Natural killer cell treated with Interleukin-12 subunit alpha and Interleukin-12 subunit beta and Interleukin-15 and Interleukin-18, amount 100 ng/mL, for 72 hours (primary cell): ENCODE data around the gene TMEM47. TPM values are rescaled to one million over a fixed set of nuclear protein-coding genes. Genes with fewer than 3 reads are reported as not detected.

Source experiments
- ATAC-seq, 2 donors: fragments of 150-1000 bp; cut with Tn5 transposase in 1 of 2; sonication (Bioruptor Pico), chemical (Tn5 transposase) in 1 of 2; 2 replicates each; pipeline ENCODE4 v1.10.0; 2021
- DNase-seq: peaks from one replicate; pipeline ENCODE4 v3.0.0; 2022; ENCODE audit warnings: low spot score
- H3K27ac Mint-ChIP-seq, 2 donors: 1 replicate in 1 of 2; 2 replicates in 1 of 2; pipeline ENCODE4 v1.8.0; 2022; ENCODE audit warnings: mixed read lengths in 2 of 2, mild to moderate bottlenecking in 1 of 2, moderate library complexity in 1 of 2
- H3K27me3 Mint-ChIP-seq, 2 donors: 1 replicate in 1 of 2; 2 replicates in 1 of 2; pipeline ENCODE4 v1.8.0; 2022; ENCODE audit warnings: mixed read lengths in 2 of 2
- H3K36me3 Mint-ChIP-seq: one replicate; pipeline ENCODE4 v1.8.0; 2022; ENCODE audit warnings: mixed read lengths
- H3K4me1 Mint-ChIP-seq, 2 donors: 1 replicate in 1 of 2; 2 replicates in 1 of 2; pipeline ENCODE4 v1.8.0; 2022; ENCODE audit warnings: low read depth in 2 of 2, mixed read lengths in 2 of 2, mild to moderate bottlenecking in 1 of 2
- H3K4me3 Mint-ChIP-seq: one replicate; pipeline ENCODE4 v1.8.0; 2022; ENCODE audit warnings: mixed read lengths
- H3K9me3 Mint-ChIP-seq: 2 replicates; pipeline ENCODE4 v1.8.0; 2022; ENCODE audit warnings: mixed read lengths
- total RNA-seq, 2 donors: library from RNA; stranded (reverse); gene quantifications; one replicate each; pipeline ENCODE4 v1.2.3, GENCODE V29; 2022

Gene TMEM47
- not detected for total RNA-seq

DNA sequence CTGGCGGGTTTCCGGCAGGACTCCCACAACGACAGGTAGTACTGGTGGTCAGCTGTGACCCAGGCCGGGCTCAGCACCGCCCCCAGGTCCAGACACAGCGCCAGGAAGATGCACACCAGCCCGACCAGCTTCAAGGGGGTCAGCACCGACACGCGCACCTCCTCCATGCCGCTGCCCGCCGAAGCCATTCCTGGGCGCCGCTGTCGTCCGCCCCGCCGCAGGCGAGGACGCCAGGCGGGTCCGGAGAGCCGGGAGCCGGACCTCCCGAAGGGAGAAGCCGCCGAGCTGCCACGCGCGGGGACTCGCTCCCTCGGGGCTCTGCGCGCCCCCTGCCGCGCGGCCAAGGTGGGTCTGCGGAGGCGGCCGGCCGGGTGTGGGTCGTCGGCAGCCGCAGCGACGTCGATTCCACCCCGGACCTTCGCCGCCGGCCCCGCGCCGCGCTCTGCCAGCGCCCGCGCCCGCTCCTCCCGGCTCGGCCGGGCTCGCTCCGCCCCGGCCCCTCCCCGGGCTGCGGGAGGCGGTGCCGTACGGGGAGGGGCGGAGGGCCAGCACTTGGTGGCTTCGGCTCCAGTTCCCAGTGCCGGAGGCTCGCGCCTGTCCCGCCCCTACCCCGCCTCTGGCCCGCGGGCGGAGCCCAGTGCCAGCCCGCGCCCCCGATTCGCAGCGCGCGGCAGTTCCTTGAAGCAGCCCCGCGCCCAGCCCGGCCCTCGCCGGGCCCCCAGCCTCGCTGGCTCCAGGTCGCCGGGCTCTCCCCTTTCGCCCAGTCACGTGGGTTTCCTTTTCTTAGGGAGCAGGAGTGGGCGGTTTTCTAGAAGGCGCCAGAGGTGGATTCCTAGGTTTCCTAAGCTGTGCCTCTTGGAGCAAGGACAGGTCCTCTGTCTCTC lies at the start of gene TMEM47:
TSS of gene TMEM47 (minus strand) at position 444 of the 884 bp plus-strand sequence. CDS start at position 188, 256 bp downstream.
- peak in 1 of 2 donors; percentile 43 for ATAC-seq
- Mint-ChIP-seq H3K27me3 (peaks cover 13 to 28% of the 10 kb centered on the region in 2 donors), H3K4me3 (no peak within 1 kb of the TSS)

DNA sequence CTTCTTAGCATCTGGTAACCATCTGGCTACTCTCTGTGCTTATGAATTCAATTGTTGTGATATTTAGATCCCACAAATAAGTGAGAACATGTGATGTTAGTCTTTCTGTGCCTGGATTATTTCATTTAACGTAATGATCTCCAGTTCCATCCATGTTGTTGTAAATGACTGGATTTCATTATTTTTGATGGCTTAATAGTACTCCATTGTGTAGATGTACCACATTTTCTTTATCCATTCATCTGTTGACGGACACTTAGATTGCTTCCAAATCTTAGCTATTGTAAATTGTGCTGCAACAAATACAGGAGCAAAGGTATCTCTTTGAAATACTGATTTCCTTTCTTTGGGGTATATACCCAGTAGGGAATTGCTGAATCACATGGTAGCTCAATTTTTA lies 30.0 kb upstream of the TMEM47 start:
- no peaks in the 10 kb centered on the region for H3K4me1 Mint-ChIP-seq
- H3K36me3 Mint-ChIP-seq = no peaks in the 10 kb centered on the region

More for the DNA sequence above, at the start of gene TMEM47:
- Mint-ChIP-seq H3K36me3 (peaks cover 17% of the 10 kb centered on the region), H3K9me3 (peaks cover 14% of the 10 kb centered on the region), H3K4me1 (peaks cover 0 to 5% of the 10 kb centered on the region in 2 donors), H3K27ac (no peak within 1 kb of the TSS)
- DNase-seq = no peak

DNA sequence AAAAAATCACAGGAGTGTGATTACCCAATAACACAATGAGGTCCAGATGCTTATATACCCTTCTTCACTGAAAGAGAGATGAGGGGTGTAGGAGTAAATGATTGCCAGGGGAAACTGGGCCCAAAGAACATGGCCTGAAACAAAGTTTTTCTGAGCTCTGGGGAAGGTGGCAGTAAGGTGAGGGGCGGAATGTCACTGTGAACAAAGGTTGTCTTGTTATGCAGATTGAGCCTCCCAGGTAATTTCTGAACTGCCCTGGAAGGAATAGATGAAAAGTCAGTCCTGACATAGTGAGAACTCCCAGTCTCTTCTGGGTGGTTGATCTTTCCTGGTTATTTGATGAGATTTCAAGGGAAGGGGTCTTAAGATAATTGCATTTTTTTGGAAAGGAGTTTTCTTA lies 2.5 kb upstream of the TMEM47 start:
- no peak overlapping the region for H3K27ac Mint-ChIP-seq
- peaks cover 13 to 26% of the 10 kb centered on the region in 2 donors for H3K27me3 Mint-ChIP-seq

More for the DNA sequence above, 30.0 kb upstream of the TMEM47 start:
- DNase-seq (no peak), ATAC-seq (no peak)
- Mint-ChIP-seq H3K9me3 (peaks cover 21% of the 10 kb centered on the region), H3K27ac (no peak overlapping the region), H3K27me3 (no peaks in the 10 kb centered on the region), H3K4me3 (no peak overlapping the region)

DNA sequence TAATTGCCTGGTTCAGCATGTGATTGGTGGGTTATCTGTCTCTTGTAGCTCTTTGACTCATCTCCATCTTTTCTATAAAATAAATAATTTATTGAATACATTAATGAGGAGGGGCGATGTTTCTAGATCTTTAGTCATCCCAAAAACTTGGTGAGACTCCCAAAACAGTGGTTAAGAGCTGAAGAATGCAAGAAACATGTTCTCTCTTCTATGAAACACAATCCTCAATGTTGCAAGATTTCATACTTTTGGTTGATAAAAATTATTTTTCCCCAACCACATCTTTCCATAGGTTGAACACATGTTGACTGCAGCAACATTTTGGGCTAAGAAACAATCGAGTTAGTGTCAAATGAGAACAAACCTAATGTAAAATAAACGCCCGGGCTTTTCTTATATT lies 1.2 kb upstream of the TMEM47 start:
- Mint-ChIP-seq H3K36me3 (peaks cover 17% of the 10 kb centered on the region), H3K27me3 (peaks cover 13 to 28% of the 10 kb centered on the region in 2 donors)

More for the DNA sequence above, 2.5 kb upstream of the TMEM47 start:
- peaks cover 0 to 5% of the 10 kb centered on the region in 2 donors for H3K4me1 Mint-ChIP-seq
- peaks cover 17% of the 10 kb centered on the region for H3K36me3 Mint-ChIP-seq
- no peak overlapping the region for H3K4me3 Mint-ChIP-seq
- ATAC-seq (no peak), DNase-seq (no peak)
- peaks cover 14% of the 10 kb centered on the region for H3K9me3 Mint-ChIP-seq

GRCh38 chrX:34657726-34658070 lies 613 bp upstream of the TMEM47 start:
- Mint-ChIP-seq H3K27me3 (peaks cover 13 to 28% of the 10 kb centered on the region in 2 donors), H3K4me1 (peaks cover 0 to 5% of the 10 kb centered on the region in 2 donors), H3K9me3 (peaks cover 14% of the 10 kb centered on the region), H3K27ac (no peak overlapping the region), H3K36me3 (peaks cover 17% of the 10 kb centered on the region), H3K4me3 (no peak overlapping the region)
- DNase-seq (no peak), ATAC-seq (no peak)

More for the DNA sequence above, 1.2 kb upstream of the TMEM47 start:
- no peak overlapping the region for H3K4me3 Mint-ChIP-seq
- no peak for DNase-seq
- H3K9me3 Mint-ChIP-seq = peaks cover 14% of the 10 kb centered on the region
- H3K27ac Mint-ChIP-seq = no peak overlapping the region
- ATAC-seq = no peak
- peaks cover 0 to 5% of the 10 kb centered on the region in 2 donors for H3K4me1 Mint-ChIP-seq

GRCh38 chrX:34656467-34656841 lies 631 bp downstream of the TMEM47 start:
- Mint-ChIP-seq H3K4me1 (peaks cover 0 to 5% of the 10 kb centered on the region in 2 donors), H3K4me3 (no peak overlapping the region)

GRCh38 chrX:34655501-34656455 lies 1.3 kb downstream of the TMEM47 start:
- no peak for ATAC-seq
- H3K4me3 Mint-ChIP-seq = no peak overlapping the region
- H3K36me3 Mint-ChIP-seq = peaks cover 11% of the 10 kb centered on the region
- H3K9me3 Mint-ChIP-seq = peaks cover 12% of the 10 kb centered on the region
- peaks cover 13 to 28% of the 10 kb centered on the region in 2 donors for H3K27me3 Mint-ChIP-seq
- H3K4me1 Mint-ChIP-seq = peaks cover 0 to 5% of the 10 kb centered on the region in 2 donors
- no peak for DNase-seq
- H3K27ac Mint-ChIP-seq = no peak overlapping the region

More at GRCh38 chrX:34656467-34656841, 631 bp downstream of the TMEM47 start:
- Mint-ChIP-seq H3K27ac (no peak overlapping the region), H3K27me3 (peaks cover 13 to 28% of the 10 kb centered on the region in 2 donors), H3K36me3 (peaks cover 12% of the 10 kb centered on the region), H3K9me3 (peaks cover 12% of the 10 kb centered on the region)
- DNase-seq (no peak), ATAC-seq (peak in 1 of 2 donors; percentile 40)

DNA sequence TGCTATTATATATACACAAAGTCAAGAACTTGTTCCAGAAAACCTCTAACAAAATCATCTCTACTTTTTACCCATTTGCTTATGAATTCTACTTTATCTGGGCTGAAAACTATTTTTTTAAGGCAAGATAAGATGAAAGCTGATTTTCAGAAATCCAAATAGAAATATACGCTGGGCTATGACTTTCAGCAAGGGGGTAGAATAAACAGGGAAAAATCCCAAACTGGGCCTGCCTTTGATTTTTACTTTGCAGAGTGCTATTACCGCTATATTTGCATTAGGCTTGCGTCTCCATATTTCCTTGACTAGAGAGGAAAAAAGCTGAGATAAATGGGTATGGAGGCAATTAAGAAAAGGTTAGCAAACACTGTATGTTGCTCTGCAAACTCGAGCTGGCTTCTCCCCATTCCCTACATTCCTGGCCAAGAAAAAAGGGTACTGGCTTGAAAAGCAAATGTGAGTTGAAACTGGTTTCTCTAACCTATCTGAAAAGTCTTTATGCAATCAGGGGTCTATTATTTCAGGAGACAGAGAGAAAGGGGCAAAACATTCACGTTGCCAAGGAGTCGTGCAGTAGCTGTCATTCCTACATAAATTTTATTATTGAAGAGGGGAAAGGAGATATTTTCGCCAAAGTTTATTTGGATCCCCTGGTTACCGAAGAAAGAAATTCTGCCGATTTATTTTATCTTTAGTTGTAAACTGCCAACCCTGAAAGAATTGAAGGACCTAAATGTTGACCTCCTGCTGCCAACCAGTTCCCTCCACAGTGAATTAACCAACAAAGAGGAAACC lies 2.2 kb downstream of the TMEM47 start:
- Mint-ChIP-seq H3K27ac (no peak overlapping the region), H3K27me3 (peaks cover 13 to 27% of the 10 kb centered on the region in 2 donors), H3K9me3 (peaks cover 10% of the 10 kb centered on the region), H3K36me3 (peaks cover 11% of the 10 kb centered on the region), H3K4me3 (no peak overlapping the region), H3K4me1 (peaks cover 0 to 5% of the 10 kb centered on the region in 2 donors)
- DNase-seq (no peak), ATAC-seq (no peak)

- Mint-ChIP-seq H3K27me3 (peaks cover 13 to 21% of the 10 kb centered on the region in 2 donors), H3K27ac (no peak overlapping the region), H3K9me3 (peaks cover 8% of the 10 kb centered on the region), H3K36me3 (peaks cover 11% of the 10 kb centered on the region), H3K4me1 (peaks cover 0 to 5% of the 10 kb centered on the region in 2 donors), H3K4me3 (no peak overlapping the region)
- DNase-seq = no peak
- no peak for ATAC-seq
Observed at GRCh38 chrX:34653811-34654210, 3.3 kb downstream of the TMEM47 start.

DNA sequence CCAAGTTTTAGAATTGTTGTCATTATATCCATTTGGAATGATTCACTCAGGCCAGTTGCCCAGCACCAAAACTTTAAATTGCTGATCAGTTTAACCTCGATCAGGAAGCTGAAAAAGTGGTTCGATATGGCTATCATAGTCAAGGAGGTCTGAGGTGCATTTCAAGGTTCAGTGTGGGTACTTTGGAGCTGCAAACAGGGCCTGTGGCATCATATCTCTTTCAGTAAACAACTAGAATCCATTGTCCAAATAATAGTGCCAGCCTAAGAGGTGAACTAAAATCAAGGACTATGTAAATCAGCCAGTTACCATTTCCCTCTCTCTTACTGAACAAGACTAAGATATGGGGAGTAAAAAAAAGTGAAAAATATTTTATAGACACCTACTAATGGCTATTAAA lies 14.2 kb downstream of the TMEM47 start:
- ATAC-seq (no peak), DNase-seq (no peak)
- no peaks in the 10 kb centered on the region for H3K9me3 Mint-ChIP-seq
- no peak overlapping the region for H3K4me3 Mint-ChIP-seq
- no peak overlapping the region for H3K27ac Mint-ChIP-seq
- peaks cover 0 to 2% of the 10 kb centered on the region in 2 donors for H3K27me3 Mint-ChIP-seq
- H3K36me3 Mint-ChIP-seq = no peaks in the 10 kb centered on the region
- H3K4me1 Mint-ChIP-seq = no peaks in the 10 kb centered on the region

- Mint-ChIP-seq H3K9me3 (no peaks in the 10 kb centered on the region), H3K4me3 (no peak overlapping the region), H3K36me3 (no peaks in the 10 kb centered on the region), H3K27me3 (peaks cover 0 to 8% of the 10 kb centered on the region in 2 donors), H3K27ac (no peak overlapping the region), H3K4me1 (no peaks in the 10 kb centered on the region)
- ATAC-seq (no peak), DNase-seq (no peak)
Observed at GRCh38 chrX:34638116-34638515, 19.0 kb downstream of the TMEM47 start.

DNA sequence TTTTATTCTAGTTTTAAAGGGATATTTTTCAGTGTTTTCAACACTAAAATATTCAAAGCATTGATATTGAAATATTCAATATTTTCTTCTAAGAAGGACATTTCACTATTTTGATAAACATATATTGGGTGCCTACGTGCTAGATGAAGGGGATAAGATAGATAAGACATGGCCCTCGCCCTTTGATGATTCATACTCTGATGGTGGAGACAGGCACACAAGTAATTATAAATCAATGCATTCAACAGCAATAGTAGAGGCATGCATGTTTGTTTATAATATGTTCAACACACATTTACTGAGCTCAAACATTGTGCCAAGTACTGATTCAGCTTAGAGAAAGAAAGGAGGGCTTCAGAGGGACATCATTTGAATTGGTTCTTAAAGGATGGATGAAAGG lies 22.7 kb downstream of the TMEM47 start:
- no peak for ATAC-seq
- DNase-seq = no peak
- Mint-ChIP-seq H3K4me3 (no peak overlapping the region), H3K4me1 (no peaks in the 10 kb centered on the region), H3K27me3 (peaks cover 0 to 5% of the 10 kb centered on the region in 2 donors), H3K27ac (no peak overlapping the region), H3K36me3 (no peaks in the 10 kb centered on the region), H3K9me3 (no peaks in the 10 kb centered on the region)

DNA sequence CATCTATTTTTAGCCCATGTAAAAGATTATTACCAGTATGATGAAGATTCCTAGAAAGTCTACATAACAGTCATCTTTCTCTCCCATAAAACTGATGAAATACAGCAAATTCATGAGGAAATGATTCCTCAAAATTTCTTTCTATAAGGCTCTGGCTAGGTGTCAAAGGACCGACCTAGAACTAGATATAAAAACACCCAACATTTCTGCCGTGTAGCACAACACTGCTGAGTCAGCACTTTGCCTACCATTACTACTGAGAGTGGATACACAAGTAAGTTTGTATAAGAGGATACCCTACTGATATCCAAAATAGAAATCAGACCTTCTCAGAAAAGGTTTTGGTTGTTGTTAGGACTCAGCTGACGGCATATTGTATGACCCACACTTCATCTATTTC lies 24.7 kb downstream of the TMEM47 start:
- Mint-ChIP-seq H3K27me3 (peaks cover 0 to 5% of the 10 kb centered on the region in 2 donors), H3K27ac (no peak overlapping the region)
- no peak for DNase-seq

More for the DNA sequence above, 24.7 kb downstream of the TMEM47 start:
- H3K4me1 Mint-ChIP-seq = no peaks in the 10 kb centered on the region
- ATAC-seq = no peak
- H3K9me3 Mint-ChIP-seq = no peaks in the 10 kb centered on the region
- no peak overlapping the region for H3K4me3 Mint-ChIP-seq
- no peaks in the 10 kb centered on the region for H3K36me3 Mint-ChIP-seq
